ENCODE data around the gene CUL4A. TPM values are rescaled to one million over a fixed set of nuclear protein-coding genes. Genes with fewer than 3 reads are reported as not detected.

CUL4A gene
- total RNA-seq, 6 donors from 2014 or later, result 54.4 to 346 (median 129) TPM

GRCh38 chr13:113296823-113297369 lies 87.5 kb downstream of the CUL4A start, which contains the start of gene LAMP1:
LAMP1 (plus strand) TSS chr13:113297239; CDS start chr13:113297435, 196 bp downstream.
- Histone ChIP-seq H3K9me3 (no peaks in the 10 kb centered on the region), H3K27ac (peak within 1 kb of the TSS; percentile 89 to 92 (median 91)), H3K4me3 (peak within 1 kb of the TSS; percentile 65 to 96 (median 94)), H3K36me3 (no peaks in the 10 kb centered on the region), H3K27me3 (no peaks in the 10 kb centered on the region), H3K4me1 (peaks cover 16 to 39% (median 29%) of the 10 kb centered on the region in 4 donors)
- WGBS, 2 donors, result 0 to 1% methylated on average over 23 to 41 of the region's 74 CpGs
- TF ChIP-seq POLR2A (IDR thresholded peaks at IDR 0.05) (peak in 3 of 4 donors; percentile 59 to 89 (median 75)), POLR2AphosphoS5 (IDR thresholded peaks at IDR 0.05) (peak; percentile 99), EP300 (IDR thresholded peaks at IDR 0.05) (peak in 2 of 4 donors; percentile 80 to 97), CTCF (IDR thresholded peaks at IDR 0.05) (peak in 3 of 6 experiments; percentile 60 to 62 (median 62))
- DNase-seq (peak; percentile 94 to 100), ATAC-seq (ENCODE audit: low FRiP score in 2 of 2) (peak; percentile 91 to 94)

GRCh38 chr13:113297370-113298042 lies 88.1 kb downstream of the CUL4A start:
- ATAC-seq (ENCODE audit: low FRiP score in 2 of 2) (no peak), DNase-seq (peak; percentile 35 to 40)
- Histone ChIP-seq H3K4me1 (peaks cover 16 to 37% (median 28%) of the 10 kb centered on the region in 4 donors), H3K27ac (peak overlapping the region; percentile 89 to 92 (median 91)), H3K9me3 (no peaks in the 10 kb centered on the region), H3K4me3 (peak overlapping the region; percentile 65 to 96 (median 94)), H3K36me3 (no peaks in the 10 kb centered on the region), H3K27me3 (no peaks in the 10 kb centered on the region)
- 1 to 3% methylated on average over 17 to 23 of the region's 58 CpGs for WGBS, 2 donors
- TF ChIP-seq CTCF (IDR thresholded peaks at IDR 0.05) (no peak), POLR2AphosphoS5 (IDR thresholded peaks at IDR 0.05) (no peak), POLR2A (IDR thresholded peaks at IDR 0.05) (peak in 1 of 4 donors; percentile 1), EP300 (IDR thresholded peaks at IDR 0.05) (no peak)

GRCh38 chr13:113298043-113298945 lies 88.9 kb downstream of the CUL4A start:
- no peak for ATAC-seq (ENCODE audit: low FRiP score in 2 of 2)

More at GRCh38 chr13:113298043-113298945, 88.9 kb downstream of the CUL4A start:
- no peak for DNase-seq
- Histone ChIP-seq H3K27me3 (no peaks in the 10 kb centered on the region), H3K4me3 (peak overlapping the region in 3 of 4 donors; percentile 93 to 96 (median 94)), H3K36me3 (peaks cover 0 to 3% (median 0%) of the 10 kb centered on the region in 4 donors), H3K4me1 (peaks cover 16 to 37% (median 28%) of the 10 kb centered on the region in 4 donors), H3K9me3 (no peaks in the 10 kb centered on the region), H3K27ac (peak overlapping the region; percentile 89 to 92 (median 91))
- 39 to 48% methylated on average over 19 of the region's 19 CpGs for WGBS, 2 donors
- no peak for TF ChIP-seq CTCF (IDR thresholded peaks at IDR 0.05)
- no peak for TF ChIP-seq POLR2AphosphoS5 (IDR thresholded peaks at IDR 0.05)
- TF ChIP-seq EP300 (IDR thresholded peaks at IDR 0.05), result no peak
- TF ChIP-seq POLR2A (IDR thresholded peaks at IDR 0.05), result no peak

Data from upper lobe of left lung (tissue), 6 donors.